HFFc6 (cell line): Measurements from ENCODE around the gene GABRG3. TPM values are rescaled to one million over a fixed set of nuclear protein-coding genes. Genes with fewer than 3 reads are reported as not detected.

Experiments used
- DNase-seq: peaks from one replicate; pipeline ENCODE4 v3.0.0-alpha.2; 2018
- H3K27ac Mint-ChIP-seq: 2 replicates; pipeline ENCODE4 v1.8.0; 2020; ENCODE audit warnings: mild to moderate bottlenecking, mixed read lengths
- H3K27me3 Mint-ChIP-seq: 2 replicates; pipeline ENCODE4 v1.8.0; 2021; ENCODE audit warnings: mild to moderate bottlenecking, moderate library complexity, mixed read lengths; ENCODE audit not compliant: insufficient read depth
- H3K36me3 Mint-ChIP-seq: 2 replicates; pipeline ENCODE4 v1.8.0; 2021; ENCODE audit warnings: low read depth, mixed read lengths
- H3K4me1 Mint-ChIP-seq: 2 replicates; pipeline ENCODE4 v1.8.0; 2020; ENCODE audit warnings: low read depth, mixed read lengths
- H3K4me3 Mint-ChIP-seq: 2 replicates; pipeline ENCODE4 v1.8.0; 2020; ENCODE audit warnings: mild to moderate bottlenecking, moderate library complexity, mixed read lengths
- H3K9me3 Mint-ChIP-seq: 2 replicates; pipeline ENCODE4 v1.8.0; 2020; ENCODE audit warnings: mild to moderate bottlenecking, mixed read lengths
- total RNA-seq, 6 experiments: library from RNA; stranded (reverse); fragmentation: NEBNext Ultra II Directional; extraction: Animal tissue kit (Norgen Biotek cat#: 25700); gene quantifications; 2 replicates in 1 of 6; 3 replicates in 5 of 6; pipeline ENCODE4 v1.2.3, GENCODE V29; 2021
- TF ChIP-seq, protein P1 (sequence below): fragments of 200-600 bp; sonication (generic); IDR thresholded peaks from 2 replicates; pipeline ENCODE4 v1.5.0; 2021; ENCODE audit warnings: antibody characterized with exemption, mild to moderate bottlenecking

GABRG3 gene
- total RNA-seq, 6 experiments from 2014 or later: not detected

DNA sequence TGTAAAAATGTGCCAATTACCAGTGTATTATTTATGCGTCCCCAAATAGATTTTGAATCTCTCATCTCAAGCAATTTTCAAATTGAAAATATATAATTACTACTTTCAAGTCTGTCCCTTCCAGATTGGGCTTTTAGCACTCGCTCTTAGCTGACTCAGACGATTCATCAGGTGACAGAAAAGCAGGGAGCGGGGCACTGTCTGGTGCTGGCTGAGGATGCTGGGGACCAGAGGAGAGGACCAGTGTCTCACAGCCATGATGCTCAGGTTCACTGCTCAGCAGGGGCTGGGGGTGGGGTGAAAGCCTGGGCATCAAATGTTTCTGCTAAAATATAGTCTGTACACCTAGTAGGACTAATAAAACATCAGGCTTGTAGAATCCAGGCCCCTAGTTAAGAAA, 199.9 kb downstream of the GABRG3 start:
- peaks cover 4% of the 10 kb centered on the region; the same call in 1 of the 2 replicates for H3K27me3 Mint-ChIP-seq
- no peak overlapping the region for H3K27ac Mint-ChIP-seq
- DNase-seq: no peak
- TF ChIP-seq, protein P1, sequence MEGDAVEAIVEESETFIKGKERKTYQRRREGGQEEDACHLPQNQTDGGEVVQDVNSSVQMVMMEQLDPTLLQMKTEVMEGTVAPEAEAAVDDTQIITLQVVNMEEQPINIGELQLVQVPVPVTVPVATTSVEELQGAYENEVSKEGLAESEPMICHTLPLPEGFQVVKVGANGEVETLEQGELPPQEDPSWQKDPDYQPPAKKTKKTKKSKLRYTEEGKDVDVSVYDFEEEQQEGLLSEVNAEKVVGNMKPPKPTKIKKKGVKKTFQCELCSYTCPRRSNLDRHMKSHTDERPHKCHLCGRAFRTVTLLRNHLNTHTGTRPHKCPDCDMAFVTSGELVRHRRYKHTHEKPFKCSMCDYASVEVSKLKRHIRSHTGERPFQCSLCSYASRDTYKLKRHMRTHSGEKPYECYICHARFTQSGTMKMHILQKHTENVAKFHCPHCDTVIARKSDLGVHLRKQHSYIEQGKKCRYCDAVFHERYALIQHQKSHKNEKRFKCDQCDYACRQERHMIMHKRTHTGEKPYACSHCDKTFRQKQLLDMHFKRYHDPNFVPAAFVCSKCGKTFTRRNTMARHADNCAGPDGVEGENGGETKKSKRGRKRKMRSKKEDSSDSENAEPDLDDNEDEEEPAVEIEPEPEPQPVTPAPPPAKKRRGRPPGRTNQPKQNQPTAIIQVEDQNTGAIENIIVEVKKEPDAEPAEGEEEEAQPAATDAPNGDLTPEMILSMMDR: no peak
- H3K36me3 Mint-ChIP-seq: no peaks in the 10 kb centered on the region
- no peak overlapping the region for H3K4me3 Mint-ChIP-seq
- no peaks in the 10 kb centered on the region for H3K4me1 Mint-ChIP-seq
- H3K9me3 Mint-ChIP-seq: peaks cover 58% of the 10 kb centered on the region

DNA sequence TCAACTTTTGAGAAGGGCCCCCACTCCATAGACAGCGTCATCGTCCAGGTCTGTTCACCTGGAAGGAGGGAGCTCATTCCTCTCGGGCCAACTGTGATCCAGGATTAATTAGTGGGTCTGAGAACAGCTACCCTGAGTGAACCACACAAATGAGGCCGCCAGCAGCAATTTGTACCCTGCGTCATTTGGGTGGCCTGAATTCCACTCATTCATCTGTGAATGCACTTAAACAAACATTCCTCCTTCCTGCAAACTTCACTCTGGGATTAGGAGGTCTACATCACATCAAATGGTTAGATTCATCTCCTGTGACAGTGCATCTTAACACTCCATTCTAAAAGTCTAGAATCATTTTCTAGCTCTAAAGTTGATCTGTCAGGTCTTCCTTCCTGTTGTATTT, 201.8 kb downstream of the GABRG3 start:
- TF ChIP-seq, protein P1: no peak
- no peak overlapping the region for H3K4me3 Mint-ChIP-seq
- DNase-seq: no peak
- H3K4me1 Mint-ChIP-seq: no peaks in the 10 kb centered on the region
- H3K27me3 Mint-ChIP-seq: peaks cover 4% of the 10 kb centered on the region; the same call in 1 of the 2 replicates
- H3K27ac Mint-ChIP-seq: no peak overlapping the region
- peaks cover 71% of the 10 kb centered on the region for H3K9me3 Mint-ChIP-seq
- no peaks in the 10 kb centered on the region for H3K36me3 Mint-ChIP-seq

DNA sequence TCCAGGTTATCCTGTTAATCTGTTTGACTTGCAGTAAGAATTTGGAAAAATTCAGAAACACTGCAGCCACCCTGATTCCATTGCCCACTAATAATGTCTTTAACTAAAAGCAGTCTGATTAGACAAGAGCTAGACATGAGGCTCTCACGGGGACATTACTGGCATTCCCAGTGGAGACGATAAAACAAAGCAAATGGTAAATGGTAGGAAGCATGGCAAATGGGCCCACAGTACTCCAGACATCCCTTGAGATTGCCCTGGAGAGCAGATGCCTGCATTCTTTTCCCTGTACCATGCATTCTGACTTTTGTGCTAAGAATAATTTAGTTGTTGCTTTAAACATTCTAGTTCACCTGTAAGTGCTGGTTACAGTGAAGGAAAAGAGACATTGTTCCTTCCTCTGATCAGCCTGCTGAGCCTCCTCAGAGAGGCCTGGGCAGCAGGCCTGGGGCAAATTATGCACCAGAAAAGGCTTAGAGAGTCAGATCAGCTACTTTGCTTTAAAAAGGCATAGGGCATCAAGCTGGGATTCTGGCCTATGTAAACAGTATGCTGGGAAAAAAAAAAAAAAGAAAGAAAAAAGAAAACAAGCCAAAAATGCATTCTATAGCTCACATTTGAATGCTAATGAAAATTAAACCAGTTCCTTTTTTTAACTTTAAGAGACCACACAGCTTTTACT, 204.6 kb downstream of the GABRG3 start:
- no peaks in the 10 kb centered on the region for H3K27me3 Mint-ChIP-seq
- TF ChIP-seq, protein P1: no peak
- peaks cover 77% of the 10 kb centered on the region for H3K9me3 Mint-ChIP-seq
- H3K4me3 Mint-ChIP-seq: no peak overlapping the region
- DNase-seq: no peak
- no peak overlapping the region for H3K27ac Mint-ChIP-seq
- H3K36me3 Mint-ChIP-seq: no peaks in the 10 kb centered on the region
- H3K4me1 Mint-ChIP-seq: no peaks in the 10 kb centered on the region

DNA sequence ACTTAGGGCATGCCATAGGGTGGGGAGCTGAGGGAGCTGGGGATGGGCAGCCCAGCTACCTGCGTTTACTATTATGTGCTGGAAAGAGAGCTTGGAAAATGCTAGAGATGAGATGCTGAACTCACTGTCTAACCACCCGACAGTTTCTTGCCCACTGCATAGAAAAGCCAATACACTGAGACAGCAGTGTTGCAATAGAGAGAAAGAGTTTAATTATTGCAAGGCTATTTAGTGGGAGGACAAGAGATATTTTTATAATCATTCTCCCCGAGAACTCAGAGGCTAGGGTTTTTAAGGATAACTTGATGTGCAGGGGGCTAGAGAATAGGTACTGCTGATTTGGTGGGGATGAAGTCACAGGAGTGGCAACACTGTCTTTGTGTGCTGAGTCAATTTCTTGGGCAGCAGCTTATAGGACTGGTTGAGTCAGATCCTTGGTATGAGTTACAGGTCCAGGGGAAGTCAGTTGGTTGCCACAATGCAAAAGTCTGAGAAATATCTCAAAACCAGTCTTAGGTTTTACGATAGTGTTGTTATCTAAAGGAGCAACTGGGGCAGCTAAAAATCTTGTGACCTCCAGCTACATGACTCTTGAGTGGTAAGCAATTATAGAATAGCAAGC, 205.9 kb downstream of the GABRG3 start:
- Mint-ChIP-seq H3K27ac (no peak overlapping the region), H3K4me1 (no peaks in the 10 kb centered on the region), H3K36me3 (no peaks in the 10 kb centered on the region), H3K27me3 (no peaks in the 10 kb centered on the region), H3K4me3 (no peak overlapping the region), H3K9me3 (peaks cover 79% of the 10 kb centered on the region)
- no peak for DNase-seq
- TF ChIP-seq, protein P1: no peak

DNA sequence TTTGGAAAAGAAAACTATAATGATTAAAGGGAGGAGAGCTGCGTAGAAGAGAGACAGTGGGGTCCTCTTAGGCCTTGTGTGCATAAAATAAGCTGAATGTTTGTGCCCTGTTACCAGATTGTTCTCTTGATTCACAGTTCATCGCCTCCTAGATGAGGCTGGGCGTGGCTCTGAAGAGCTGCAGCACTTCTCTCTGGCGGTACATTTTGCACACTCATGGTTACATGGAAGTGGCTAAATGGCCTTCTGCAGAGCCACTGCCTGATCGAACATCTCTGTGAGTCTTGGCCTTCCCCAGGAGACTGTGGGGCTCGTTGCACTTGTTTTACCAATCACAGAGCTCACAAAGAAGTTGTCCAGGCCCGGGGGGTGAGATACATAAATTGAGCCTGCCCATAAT, 208.8 kb downstream of the GABRG3 start:
- H3K27me3 Mint-ChIP-seq: no peaks in the 10 kb centered on the region
- DNase-seq: no peak
- H3K27ac Mint-ChIP-seq: no peak overlapping the region
- H3K36me3 Mint-ChIP-seq: no peaks in the 10 kb centered on the region
- TF ChIP-seq, protein P1: no peak
- no peaks in the 10 kb centered on the region for H3K4me1 Mint-ChIP-seq
- no peak overlapping the region for H3K4me3 Mint-ChIP-seq
- H3K9me3 Mint-ChIP-seq: peaks cover 69% of the 10 kb centered on the region
